ENCODE data around the gene CGB2. TPM values are rescaled to one million over a fixed set of nuclear protein-coding genes. Genes with fewer than 3 reads are reported as not detected.
"Not testable (repeated sequence)": the region's sequence is repeated elsewhere in the genome, so short reads cannot be mapped to it uniquely, and the experiment has no call there.

CGB2 gene
- total RNA-seq, 1 donor from 2014 or later: 5.1 TPM

DNA sequence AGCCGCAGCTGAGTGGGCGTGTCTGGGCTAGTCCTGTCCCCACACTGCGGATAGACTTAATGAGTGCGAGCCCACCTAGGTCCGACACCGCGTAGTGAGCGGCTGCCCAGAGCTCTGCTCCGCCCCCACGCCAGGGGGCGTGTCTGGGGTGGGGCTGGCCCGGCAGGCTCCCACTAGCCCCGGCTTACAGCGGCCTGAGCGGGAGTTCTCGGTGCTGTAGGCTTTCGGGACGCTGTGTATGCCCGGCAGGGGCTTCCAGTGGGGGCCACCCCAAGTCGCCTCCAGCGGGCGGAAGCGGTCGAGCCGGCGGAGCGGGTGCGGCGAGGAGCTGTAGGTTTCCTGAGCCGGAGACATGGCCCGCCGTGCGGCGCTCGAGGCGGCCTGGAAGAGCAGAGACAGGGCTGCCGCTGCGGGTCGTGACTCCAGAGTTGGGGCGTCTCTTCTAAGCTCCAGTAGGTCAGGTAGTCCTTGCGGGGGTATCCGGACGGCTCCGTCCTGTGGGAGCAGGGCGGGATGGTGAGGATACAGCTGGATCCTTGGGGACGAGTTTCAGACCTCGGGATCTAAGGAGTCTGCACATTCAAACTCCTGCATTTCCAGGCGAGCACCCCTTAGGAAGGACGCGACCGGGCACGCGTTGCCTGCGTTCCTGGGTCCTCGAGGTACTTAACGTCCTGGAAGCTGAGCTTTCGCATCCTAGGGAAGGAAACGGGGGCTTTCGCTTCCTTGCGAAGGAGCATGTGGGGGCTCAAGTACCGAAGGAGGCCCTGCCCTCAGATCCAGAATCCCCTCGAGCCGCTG, 24.6 kb downstream of the CGB2 start:
- H3K27me3 ChIP-seq (ENCODE audit: control insufficient read depth, insufficient read depth, low read length): no peaks in the 10 kb centered on the region
- no peaks in the 10 kb centered on the region for H3K36me3 ChIP-seq (ENCODE audit: control insufficient read depth, insufficient read depth, low read length)
- peak; percentile 4 for DNase-seq (ENCODE audit: low read depth)
- peak overlapping the region; percentile 60 for H3K4me3 ChIP-seq (ENCODE audit: low read depth, low read length)
- TF ChIP-seq, protein P1, sequence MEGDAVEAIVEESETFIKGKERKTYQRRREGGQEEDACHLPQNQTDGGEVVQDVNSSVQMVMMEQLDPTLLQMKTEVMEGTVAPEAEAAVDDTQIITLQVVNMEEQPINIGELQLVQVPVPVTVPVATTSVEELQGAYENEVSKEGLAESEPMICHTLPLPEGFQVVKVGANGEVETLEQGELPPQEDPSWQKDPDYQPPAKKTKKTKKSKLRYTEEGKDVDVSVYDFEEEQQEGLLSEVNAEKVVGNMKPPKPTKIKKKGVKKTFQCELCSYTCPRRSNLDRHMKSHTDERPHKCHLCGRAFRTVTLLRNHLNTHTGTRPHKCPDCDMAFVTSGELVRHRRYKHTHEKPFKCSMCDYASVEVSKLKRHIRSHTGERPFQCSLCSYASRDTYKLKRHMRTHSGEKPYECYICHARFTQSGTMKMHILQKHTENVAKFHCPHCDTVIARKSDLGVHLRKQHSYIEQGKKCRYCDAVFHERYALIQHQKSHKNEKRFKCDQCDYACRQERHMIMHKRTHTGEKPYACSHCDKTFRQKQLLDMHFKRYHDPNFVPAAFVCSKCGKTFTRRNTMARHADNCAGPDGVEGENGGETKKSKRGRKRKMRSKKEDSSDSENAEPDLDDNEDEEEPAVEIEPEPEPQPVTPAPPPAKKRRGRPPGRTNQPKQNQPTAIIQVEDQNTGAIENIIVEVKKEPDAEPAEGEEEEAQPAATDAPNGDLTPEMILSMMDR (IDR thresholded peaks at IDR 0.05; ENCODE audit: insufficient read depth, low read length, poor library complexity, severe bottlenecking): peak; percentile 33

DNA sequence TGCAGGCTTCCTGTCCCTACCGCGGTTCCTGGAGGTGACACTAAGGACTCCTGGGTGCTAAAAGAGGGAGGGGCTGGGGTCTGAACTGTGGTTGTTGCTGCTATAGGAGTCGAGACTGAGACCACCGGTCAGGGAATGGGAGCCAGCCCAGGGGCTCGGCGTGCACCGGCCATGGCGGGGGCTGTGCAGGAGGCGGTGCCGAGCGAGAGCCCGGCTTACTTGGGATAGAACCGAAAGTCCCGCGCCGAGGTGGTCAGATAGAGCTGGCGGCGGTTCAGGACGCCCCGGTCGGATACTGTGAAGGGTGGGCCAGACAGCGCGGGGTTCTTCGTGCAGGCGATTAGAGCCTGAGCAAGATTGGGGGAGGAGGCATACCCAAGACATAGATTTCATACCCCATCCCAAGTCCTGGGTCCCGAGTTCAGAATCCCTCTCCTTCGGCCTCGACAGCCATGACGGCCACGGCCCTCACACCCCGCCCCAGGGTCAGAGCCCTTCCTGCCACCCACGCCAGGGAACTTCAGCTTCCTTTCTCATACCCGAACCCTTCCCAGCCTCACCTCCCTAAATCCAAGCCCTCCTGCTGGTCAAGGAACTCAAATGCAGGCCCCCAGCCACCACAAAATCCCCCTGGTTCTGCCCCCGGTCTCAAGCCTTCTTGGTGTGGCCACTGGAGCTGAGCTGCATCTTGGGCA, 25.4 kb downstream of the CGB2 start:
- H3K36me3 ChIP-seq (ENCODE audit: control insufficient read depth, insufficient read depth, low read length); DNase-seq (ENCODE audit: low read depth); H3K27me3 ChIP-seq (ENCODE audit: control insufficient read depth, insufficient read depth, low read length): not testable (repeated sequence)
- peak overlapping the region; percentile 60 for H3K4me3 ChIP-seq (ENCODE audit: low read depth, low read length)

DNA sequence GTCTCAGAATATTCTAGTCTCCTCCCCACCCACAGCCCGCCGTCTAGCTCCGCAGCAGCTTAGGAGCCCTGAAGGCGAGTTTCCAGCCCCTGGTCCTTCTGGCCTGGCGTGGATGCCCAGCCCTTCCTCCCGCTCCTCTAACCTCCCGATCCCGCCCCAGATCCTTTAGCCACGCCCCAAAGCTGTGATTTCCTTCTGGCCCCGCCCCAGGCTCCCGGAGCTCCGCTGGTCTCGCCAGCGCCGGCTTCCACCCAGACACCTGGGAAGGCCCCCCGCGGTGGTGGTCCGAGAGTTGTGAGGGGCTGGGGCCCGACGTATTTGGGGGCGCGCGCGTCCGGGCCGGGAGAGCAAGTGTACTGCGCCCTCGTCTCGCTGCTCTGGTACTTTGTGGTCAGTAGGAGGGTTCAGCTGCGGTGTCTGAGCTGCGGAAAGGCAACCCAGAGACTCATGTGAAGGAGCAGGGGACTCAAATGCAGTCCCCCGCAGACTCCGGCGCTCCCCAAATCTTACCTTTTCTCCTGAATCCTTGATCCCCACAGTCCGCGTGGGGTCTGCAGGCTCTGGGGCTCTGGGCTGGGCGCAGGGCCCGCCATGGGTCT, 26.0 kb downstream of the CGB2 start, which contains the start of gene CGB7:
CGB7 (minus strand) TSS at position 114 of the 599 bp plus-strand sequence. CDS start 2,374 bp downstream, outside the sequence.
- DNase-seq (ENCODE audit: low read depth): peak; percentile 25
- TF ChIP-seq, protein P1 (IDR thresholded peaks at IDR 0.05; ENCODE audit: insufficient read depth, low read length, poor library complexity, severe bottlenecking): no peak
- Histone ChIP-seq H3K4me3 (ENCODE audit: low read depth, low read length) (peak within 1 kb of the TSS; percentile 60), H3K27me3 (ENCODE audit: control insufficient read depth, insufficient read depth, low read length) (no peaks in the 10 kb centered on the region), H3K36me3 (ENCODE audit: control insufficient read depth, insufficient read depth, low read length) (no peaks in the 10 kb centered on the region)

DNA sequence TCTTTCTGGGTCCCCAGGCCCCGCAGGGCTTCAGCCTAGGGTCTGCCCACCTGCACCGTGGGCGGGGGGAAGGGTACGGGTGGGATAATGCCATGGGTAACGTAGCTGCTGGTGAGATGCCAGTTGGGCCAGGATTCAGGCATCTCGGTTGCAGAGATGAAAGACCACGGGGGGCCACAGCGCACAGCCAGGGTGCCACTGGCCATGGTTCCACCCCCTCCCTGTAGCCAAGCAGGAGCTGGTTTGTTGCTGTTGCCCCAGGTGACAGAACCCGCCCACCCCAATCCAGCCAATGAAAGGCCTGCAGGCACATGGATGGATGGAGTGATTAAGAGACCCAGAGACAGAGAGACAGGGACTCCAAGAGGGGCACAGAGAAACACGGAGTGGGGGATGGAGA, 26.9 kb downstream of the CGB2 start:
- TF ChIP-seq, protein P1 (IDR thresholded peaks at IDR 0.05; ENCODE audit: insufficient read depth, low read length, poor library complexity, severe bottlenecking): no peak
- no peak for DNase-seq (ENCODE audit: low read depth)
- Histone ChIP-seq H3K36me3 (ENCODE audit: control insufficient read depth, insufficient read depth, low read length) (no peaks in the 10 kb centered on the region), H3K27me3 (ENCODE audit: control insufficient read depth, insufficient read depth, low read length) (no peaks in the 10 kb centered on the region), H3K4me3 (ENCODE audit: low read depth, low read length) (no peak overlapping the region)

DNA sequence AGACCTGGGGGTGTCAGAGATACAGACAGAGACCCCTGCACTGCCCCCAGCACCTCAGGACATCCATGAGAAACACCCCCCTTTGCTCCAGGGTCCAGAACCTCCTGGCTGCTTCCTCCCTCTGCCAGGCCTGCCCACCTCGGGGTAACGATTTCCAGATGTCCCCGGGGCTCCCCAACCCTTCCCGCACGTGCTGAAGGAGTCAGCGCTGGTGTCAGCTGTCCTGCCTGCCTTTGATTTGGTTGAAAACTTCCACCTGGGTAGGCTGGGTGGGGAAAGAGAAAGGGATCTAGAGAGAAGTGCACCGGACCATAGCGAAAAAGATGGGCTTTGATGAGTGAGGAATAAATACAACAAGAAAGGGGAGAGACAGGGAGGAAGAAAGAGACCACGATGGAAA, 27.4 kb downstream of the CGB2 start:
- Histone ChIP-seq H3K27me3 (ENCODE audit: control insufficient read depth, insufficient read depth, low read length) (no peaks in the 10 kb centered on the region), H3K4me3 (ENCODE audit: low read depth, low read length) (no peak overlapping the region)

More for the DNA sequence above, 27.4 kb downstream of the CGB2 start:
- H3K36me3 ChIP-seq (ENCODE audit: control insufficient read depth, insufficient read depth, low read length): no peaks in the 10 kb centered on the region
- TF ChIP-seq, protein P1 (IDR thresholded peaks at IDR 0.05; ENCODE audit: insufficient read depth, low read length, poor library complexity, severe bottlenecking): no peak
- no peak for DNase-seq (ENCODE audit: low read depth)

All from kidney epithelial cell (primary cell).